Adrenal gland (tissue), 12 donors: ENCODE measurements around the gene ETNK2. TPM values are rescaled to one million over a fixed set of nuclear protein-coding genes. Genes with fewer than 3 reads are reported as not detected.

Experiments used
- DNase-seq, 7 donors: peaks; one replicate each; pipeline ENCODE4 v3.0.0-alpha.2; 2019 to 2020
- H3K27ac ChIP-seq, 5 donors: fragments of 200-600 bp; sonication (generic) in 4 of 5; 1 replicate in 3 of 5; 2 replicates in 2 of 5; pipeline versions ENCODE4 v1.5.1 to v1.8.0; 2016 to 2020; ENCODE audit warnings: mild to moderate bottlenecking in 1 of 5
- H3K27me3 ChIP-seq: fragments of 200-600 bp; 2 replicates; pipeline ENCODE4 v1.8.0; 2021
- H3K36me3 ChIP-seq, 2 donors: fragments of 200-600 bp; replicated peaks in 1 of 2; 1 replicate in 1 of 2; 2 replicates in 1 of 2; pipeline versions ENCODE4 v1.5.1 to v1.8.0; 2018 to 2022
- H3K4me1 ChIP-seq, 2 donors: fragments of 200-600 bp; replicated peaks in 1 of 2; 1 replicate in 1 of 2; 2 replicates in 1 of 2; pipeline versions ENCODE4 v1.5.1 to v1.8.0; 2018 to 2021
- H3K4me3 ChIP-seq, 4 donors: fragments of 200-600 bp; sonication (generic) in 3 of 4; one replicate each; pipeline ENCODE4 v1.5.1; 2016 to 2018
- H3K9me3 ChIP-seq, 3 donors: fragments of 200-600 bp; sonication (generic) in 1 of 3; replicated peaks in 1 of 3; 1 replicate in 2 of 3; 2 replicates in 1 of 3; pipeline versions ENCODE4 v1.5.1 to v1.8.0; 2016 to 2021
- POLR2A ChIP-seq, 2 donors: fragments of 450-650 bp; IDR thresholded peaks; one replicate each; pipeline ENCODE4 v1.6.1; 2017; ENCODE audit warnings: antibody characterized with exemption in 2 of 2, mild to moderate bottlenecking in 2 of 2, moderate library complexity in 1 of 2
- WGBS, 4 donors: extraction: QIAGEN DNeasy Blood & Tissue Kit in 2 of 4; methylation state at CpG; one replicate each; pipeline versions ENCODE4 v1.1.5 to v1.1.7; 2013 to 2017; 5-methylcytosine and 5-hydroxymethylcytosine counted together
- intact Hi-C, 2 donors: fragments of 100-400 bp; cut with DNase I; formaldehyde crosslinking; loops; one replicate each; pipeline versions ENCODE4 v1.14.1 to v1.15.0; 2022 to 2023
- polyA plus RNA-seq, 3 donors: library from polyadenylated mRNA; stranded (reverse); fragments of 200-250 nt in 2 of 3; fragments of 350-450 nt in 1 of 3; fragmentation: Illumina TruSeq in 1 of 3; extraction: RNeasy Lipid Tissue Mini Kit (QIAGEN cat#74804) in 1 of 3; gene quantifications; one replicate each; pipeline ENCODE4 v1.2.3, GENCODE V29; 2013 to 2014
- total RNA-seq, 9 donors: library from RNA; depleted of rRNA in 4 of 9; stranded (reverse); fragments of >200 nt in 4 of 9; fragments of 120-200 nt in 1 of 9; fragmentation: NEBNext Ultra II Directional in 1 of 9; extraction: Animal tissue kit (Norgen Biotek cat#: 25700) in 1 of 9; gene quantifications; one replicate each; pipeline versions ENCODE4 v1.1.0 to v1.2.4, GENCODE V29; 2013 to 2023
- TF ChIP-seq, protein P1 (sequence below), 6 experiments: fragments of 450-650 bp in 4 of 6; fragments of 200-600 bp in 2 of 6; sonication (generic) in 1 of 6; IDR thresholded peaks; 1 replicate in 5 of 6; 2 replicates in 1 of 6; pipeline versions ENCODE4 v1.5.1 to v1.8.0; 2016 to 2021; ENCODE audit warnings: antibody characterized with exemption in 6 of 6, mild to moderate bottlenecking in 2 of 6, moderate library complexity in 1 of 6
- donor health status: healthy with polysubstance abuse.
- donor health status: Bipolar disorder and iron deficiency.
- donor health status: DM: yes; HTN: yes; CAD: no.
- donor health status: DM: no; HTN: no; CAD: no.
- donor health status: DM: no; HTN: no; CAD: no.
- donor health status: DM: yes; HTN: yes; CAD: no.

ETNK2 gene
- total and polyA plus RNA-seq, 12 donors, result 3.1 to 78.6 (median 9.3) TPM

DNA sequence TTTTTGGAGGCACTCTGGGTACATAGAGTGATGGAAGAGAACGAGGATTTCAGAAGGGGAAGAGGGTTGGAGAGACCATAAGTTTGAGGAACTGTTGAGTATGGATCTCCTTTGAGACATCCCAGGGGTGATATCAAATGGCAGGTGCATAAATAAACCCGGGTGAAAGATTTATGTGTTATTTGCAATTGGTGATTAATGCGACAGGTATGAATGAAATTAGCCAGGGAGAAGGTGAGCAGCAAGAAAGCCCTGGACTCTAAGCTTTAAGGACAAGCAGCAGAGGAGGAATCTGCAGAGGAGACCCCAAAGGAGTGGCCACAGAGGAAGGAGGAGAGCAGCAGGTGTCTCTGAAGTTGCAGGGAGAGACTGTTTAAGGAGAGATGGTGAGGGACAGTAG is 23.1 kb upstream of the ETNK2 start:
- TF ChIP-seq POLR2A (IDR thresholded peaks at IDR 0.05), result no peak
- TF ChIP-seq, protein P1, sequence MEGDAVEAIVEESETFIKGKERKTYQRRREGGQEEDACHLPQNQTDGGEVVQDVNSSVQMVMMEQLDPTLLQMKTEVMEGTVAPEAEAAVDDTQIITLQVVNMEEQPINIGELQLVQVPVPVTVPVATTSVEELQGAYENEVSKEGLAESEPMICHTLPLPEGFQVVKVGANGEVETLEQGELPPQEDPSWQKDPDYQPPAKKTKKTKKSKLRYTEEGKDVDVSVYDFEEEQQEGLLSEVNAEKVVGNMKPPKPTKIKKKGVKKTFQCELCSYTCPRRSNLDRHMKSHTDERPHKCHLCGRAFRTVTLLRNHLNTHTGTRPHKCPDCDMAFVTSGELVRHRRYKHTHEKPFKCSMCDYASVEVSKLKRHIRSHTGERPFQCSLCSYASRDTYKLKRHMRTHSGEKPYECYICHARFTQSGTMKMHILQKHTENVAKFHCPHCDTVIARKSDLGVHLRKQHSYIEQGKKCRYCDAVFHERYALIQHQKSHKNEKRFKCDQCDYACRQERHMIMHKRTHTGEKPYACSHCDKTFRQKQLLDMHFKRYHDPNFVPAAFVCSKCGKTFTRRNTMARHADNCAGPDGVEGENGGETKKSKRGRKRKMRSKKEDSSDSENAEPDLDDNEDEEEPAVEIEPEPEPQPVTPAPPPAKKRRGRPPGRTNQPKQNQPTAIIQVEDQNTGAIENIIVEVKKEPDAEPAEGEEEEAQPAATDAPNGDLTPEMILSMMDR (IDR thresholded peaks at IDR 0.05), result no peak
- intact Hi-C loops, result no loop called here
- Histone ChIP-seq H3K9me3 (no peaks in the 10 kb centered on the region), H3K4me1 (no peaks in the 10 kb centered on the region), H3K36me3 (no peaks in the 10 kb centered on the region), H3K27ac (no peak overlapping the region), H3K27me3 (no peaks in the 10 kb centered on the region), H3K4me3 (no peak overlapping the region)
- WGBS, 4 donors, result 73 to 76% (median 75%) methylated on average over 3 of the region's 3 CpGs
- no peak for DNase-seq

DNA sequence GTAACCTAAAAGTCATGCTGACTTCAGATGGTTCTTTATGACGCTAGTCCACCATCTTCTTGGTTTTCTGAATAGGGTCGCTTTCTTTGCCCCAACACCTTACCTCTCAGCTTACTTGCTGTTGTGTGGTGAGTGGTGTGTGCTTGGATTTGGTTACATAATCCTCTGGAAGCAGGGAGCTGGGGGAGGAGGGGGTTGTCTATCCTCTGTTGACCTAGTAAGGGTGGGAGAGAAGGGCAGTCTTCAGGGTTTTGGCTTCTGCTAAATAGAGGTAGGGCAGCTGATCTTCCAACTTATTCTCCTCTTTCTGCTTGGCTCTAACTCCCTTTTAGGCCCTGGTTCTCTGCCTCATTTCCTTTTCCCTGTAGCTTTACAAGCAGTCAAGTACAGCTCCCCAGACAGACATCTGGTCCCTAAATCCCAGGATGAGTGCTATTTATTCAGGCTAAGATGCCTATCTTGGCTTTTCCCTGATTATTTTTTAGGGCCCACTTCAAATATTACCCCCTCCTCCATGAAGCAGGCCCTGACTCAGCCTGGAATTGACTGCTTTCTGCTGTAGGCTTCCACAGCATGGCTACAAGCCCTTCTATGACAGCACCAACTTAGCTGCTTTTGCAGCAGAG is 20.7 kb upstream of the ETNK2 start:
- no peaks in the 10 kb centered on the region for H3K4me1 ChIP-seq
- TF ChIP-seq, protein P1 (IDR thresholded peaks at IDR 0.05), result no peak
- TF ChIP-seq POLR2A (IDR thresholded peaks at IDR 0.05), result no peak
- peaks cover 0 to 4% (median 0%) of the 10 kb centered on the region in 3 donors for H3K9me3 ChIP-seq
- 92 to 100% (median 96%) methylated on average over 2 of the region's 2 CpGs for WGBS, 4 donors
- H3K4me3 ChIP-seq, result no peak overlapping the region
- H3K36me3 ChIP-seq, result no peaks in the 10 kb centered on the region
- no peak for DNase-seq
- no peak overlapping the region for H3K27ac ChIP-seq
- intact Hi-C loops, result no loop called here
- no peaks in the 10 kb centered on the region for H3K27me3 ChIP-seq

DNA sequence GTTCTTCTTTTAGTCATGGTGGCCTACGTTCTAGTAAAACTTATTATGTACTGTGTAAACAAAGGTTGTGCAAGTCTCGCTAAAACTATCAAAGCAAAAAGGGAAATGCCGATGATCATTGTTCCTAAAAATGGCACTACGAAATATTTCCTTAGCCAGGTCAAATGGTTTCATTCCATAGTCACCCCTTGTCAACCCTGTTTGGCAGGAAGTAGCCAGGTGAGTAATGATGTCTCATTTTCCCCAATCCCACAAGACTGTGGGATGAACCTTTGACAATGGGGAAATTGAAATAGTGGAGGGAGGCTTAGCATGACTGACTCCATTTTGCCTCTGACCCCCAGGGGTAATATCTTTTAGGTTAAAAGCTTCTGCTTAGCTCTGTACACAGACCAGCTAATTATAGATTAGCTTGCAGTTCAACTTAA is 19.9 kb upstream of the ETNK2 start:
- no peaks in the 10 kb centered on the region for H3K27me3 ChIP-seq
- 27 to 46% (median 37%) methylated on average over 4 of the region's 4 CpGs for WGBS, 4 donors
- no peak overlapping the region for H3K27ac ChIP-seq
- no peak overlapping the region for H3K4me3 ChIP-seq
- no peak for DNase-seq
- H3K4me1 ChIP-seq, result no peaks in the 10 kb centered on the region
- intact Hi-C loops, result no loop called here
- TF ChIP-seq, protein P1 (IDR thresholded peaks at IDR 0.05), result no peak
- TF ChIP-seq POLR2A (IDR thresholded peaks at IDR 0.05), result no peak
- peaks cover 0 to 4% (median 0%) of the 10 kb centered on the region in 3 donors for H3K9me3 ChIP-seq
- H3K36me3 ChIP-seq, result no peaks in the 10 kb centered on the region

DNA sequence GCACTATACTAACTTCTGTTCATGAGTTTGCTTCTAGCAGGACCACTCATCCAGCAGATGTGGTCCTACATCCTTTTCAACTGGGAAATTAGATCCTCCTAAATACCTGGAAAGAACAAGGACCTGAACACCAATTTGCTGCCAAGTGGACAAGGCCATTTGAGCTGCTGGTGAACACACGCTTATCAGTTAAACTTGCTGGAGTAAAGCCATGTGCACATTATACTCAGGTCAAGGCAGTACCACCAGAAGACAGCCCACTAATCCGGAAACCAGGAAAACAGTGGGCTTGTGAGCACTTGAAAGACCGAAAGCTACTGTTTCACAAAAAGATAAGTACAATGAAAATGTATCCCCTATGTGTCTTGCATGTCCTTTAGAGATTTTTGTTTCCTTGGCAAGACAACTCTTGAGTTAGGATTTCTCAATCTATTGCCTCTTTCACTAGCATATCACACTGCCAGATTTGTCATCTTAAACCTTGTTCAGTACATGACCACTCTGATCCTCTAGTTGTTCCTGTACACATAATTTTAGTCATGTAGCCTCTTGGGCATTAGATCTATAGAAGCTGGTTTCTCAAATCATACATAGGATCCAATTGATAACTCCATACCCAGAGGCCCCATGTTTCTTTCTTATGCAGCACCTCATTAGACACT is 18.8 kb upstream of the ETNK2 start:
- WGBS, 4 donors, result 47 to 51% (median 49%) methylated on average over 3 of the region's 3 CpGs
- Histone ChIP-seq H3K27ac (no peak overlapping the region), H3K4me1 (no peaks in the 10 kb centered on the region), H3K9me3 (peaks cover 0 to 4% (median 0%) of the 10 kb centered on the region in 3 donors), H3K36me3 (no peaks in the 10 kb centered on the region), H3K4me3 (no peak overlapping the region), H3K27me3 (no peaks in the 10 kb centered on the region)
- intact Hi-C loops, result no loop called here
- peak in 2 of 7 donors; percentile 10 to 31 for DNase-seq
- no peak for TF ChIP-seq POLR2A (IDR thresholded peaks at IDR 0.05)
- TF ChIP-seq, protein P1 (IDR thresholded peaks at IDR 0.05), result no peak
